SK-N-SH (cell line): Measurements from ENCODE around the gene C2orf42.

Experiments used
- CTCF ChIP-seq: fragments of 200-600 bp; sonication (generic); IDR thresholded peaks from 2 replicates; pipeline ENCODE4 v1.6.1; 2017; ENCODE audit warnings: antibody characterized with exemption, mild to moderate bottlenecking, moderate library complexity
- EZH2phosphoT487 ChIP-seq: fragments of 200-600 bp; sonication (generic); IDR thresholded peaks from 2 replicates; pipeline ENCODE4 v1.6.1; 2017; ENCODE audit warnings: low read depth, mixed run types, mild to moderate bottlenecking, antibody characterized with exemption, moderate library complexity, borderline replicate concordance
- JUND ChIP-seq: IDR thresholded peaks from 2 replicates; pipeline ENCODE4 v1.4.0; 2012
- POLR2AphosphoS5 ChIP-seq: IDR thresholded peaks from 2 replicates; pipeline ENCODE4 v1.6.1; 2012; ENCODE audit warnings: low read depth, low read length
- RAD21 ChIP-seq: IDR thresholded peaks from 2 replicates; pipeline ENCODE4 v1.6.1; 2012; ENCODE audit warnings: mild to moderate bottlenecking, low read length
- REST ChIP-seq: IDR thresholded peaks from 2 replicates; pipeline ENCODE4 v1.6.1; 2012; ENCODE audit warnings: mild to moderate bottlenecking, low read depth, low read length, moderate library complexity
- TAF1 ChIP-seq: IDR thresholded peaks from 2 replicates; pipeline ENCODE4 v1.6.1; 2012; ENCODE audit warnings: low read depth, mild to moderate bottlenecking, low read length, moderate library complexity, borderline replicate concordance

GRCh38 chr2:70111752-70112591, 78.8 kb downstream of the C2orf42 start:
- TF ChIP-seq POLR2AphosphoS5 (no peak), CTCF (no peak), REST (no peak), RAD21 (no peak), EZH2phosphoT487 (no peak), JUND (no peak), TAF1 (no peak)
